HG03460 (cell line): ENCODE results near the gene TTC22.

ENCODE experiments used
- ATAC-seq: cut with Tn5 transposase; IDR thresholded peaks from one replicate; pipeline ENCODE4 v1.9.1; 2021; ENCODE audit not compliant: unreplicated experiment

The TTC22 gene

GRCh38 chr1:54835131-54835898 lies 34.2 kb upstream of the TTC22 start:
- no peak for ATAC-seq

DNA sequence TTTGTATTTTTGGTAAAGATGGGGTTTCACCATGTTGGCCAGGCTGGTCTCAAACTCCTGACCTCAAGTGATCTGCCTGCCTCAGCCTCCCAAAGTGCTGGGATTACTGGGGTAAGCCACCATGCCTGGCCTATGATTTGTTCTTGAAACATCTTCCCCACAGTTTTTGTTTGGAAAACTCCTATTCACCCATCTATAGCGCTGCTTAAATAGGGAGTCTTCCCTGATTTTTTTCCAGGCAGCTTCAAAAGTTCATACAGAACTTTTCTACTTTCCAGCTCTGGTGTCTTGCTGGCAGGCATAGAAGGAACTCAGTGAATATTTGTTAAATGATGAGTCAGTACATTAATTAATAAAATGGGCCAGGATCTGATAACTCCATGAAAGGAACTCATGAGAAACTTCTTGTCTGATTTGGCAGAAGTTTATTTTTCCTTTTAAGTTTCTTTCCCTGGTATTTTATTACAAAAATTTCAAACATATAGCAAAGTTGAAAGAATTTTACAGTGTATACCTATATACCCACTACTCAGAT lies 33.0 kb upstream of the TTC22 start:
- no peak for ATAC-seq

GRCh38 chr1:54833121-54833520 lies 32.0 kb upstream of the TTC22 start:
- ATAC-seq = no peak

GRCh38 chr1:54826226-54826816 lies 25.2 kb upstream of the TTC22 start:
- no peak for ATAC-seq

DNA sequence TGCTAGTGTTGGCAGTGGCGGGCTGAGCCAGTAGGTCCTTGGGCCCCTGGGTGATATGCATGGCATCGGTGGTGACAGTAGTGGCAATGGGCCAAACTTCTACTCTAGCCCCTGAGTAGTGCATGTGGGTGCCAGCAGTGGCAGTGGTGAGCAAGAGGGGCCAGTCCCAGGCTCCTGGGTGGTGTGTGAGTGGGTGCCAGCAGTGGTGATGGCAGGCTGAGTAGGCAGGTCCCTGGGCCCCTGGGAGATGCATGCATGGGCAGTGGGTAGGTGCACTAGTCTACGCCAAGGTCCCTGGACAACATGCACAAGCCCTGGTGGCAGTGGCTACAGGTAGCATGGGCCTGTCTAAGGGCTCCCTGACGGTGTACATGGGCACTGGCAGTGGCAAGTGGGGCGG lies 24.6 kb upstream of the TTC22 start:
- ATAC-seq = no peak

DNA sequence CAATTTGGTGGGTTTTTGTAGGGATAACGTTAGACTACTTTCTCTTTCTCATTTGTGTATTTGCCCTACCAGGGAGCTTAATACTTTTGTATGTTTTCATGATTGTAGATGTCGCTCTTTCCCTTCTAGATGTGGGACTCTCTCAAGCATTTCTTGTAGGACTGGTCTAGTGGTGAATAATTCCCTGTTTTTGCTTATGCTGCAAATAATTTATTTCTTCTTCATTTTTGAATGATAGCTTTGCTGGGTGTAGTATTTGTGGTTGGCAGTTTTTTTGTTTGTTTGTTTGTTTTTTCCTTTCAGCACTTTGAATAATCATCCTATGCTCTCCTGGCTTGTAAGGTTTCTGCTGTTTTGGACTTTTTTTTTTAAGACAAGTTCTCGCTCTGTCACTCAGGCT lies 22.5 kb upstream of the TTC22 start:
- ATAC-seq = no peak

GRCh38 chr1:54819733-54820132 lies 18.6 kb upstream of the TTC22 start:
- ATAC-seq = no peak

DNA sequence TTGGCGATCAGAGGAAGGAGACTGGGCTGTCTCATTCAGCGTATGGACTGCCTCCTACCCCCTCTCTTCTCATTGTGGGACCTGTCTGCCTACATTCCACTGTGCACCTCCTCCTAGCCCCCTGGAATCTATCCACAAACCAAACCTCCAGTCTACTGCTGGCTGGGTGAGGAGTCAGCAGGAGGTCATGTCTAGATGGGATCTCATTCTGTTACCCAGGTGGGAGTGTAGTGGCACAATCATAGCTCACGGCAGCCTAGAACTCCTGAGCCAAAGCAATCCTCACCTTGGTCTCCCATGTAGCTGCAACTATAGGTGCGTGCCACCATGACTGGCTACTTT lies 18.0 kb upstream of the TTC22 start:
- no peak for ATAC-seq

DNA sequence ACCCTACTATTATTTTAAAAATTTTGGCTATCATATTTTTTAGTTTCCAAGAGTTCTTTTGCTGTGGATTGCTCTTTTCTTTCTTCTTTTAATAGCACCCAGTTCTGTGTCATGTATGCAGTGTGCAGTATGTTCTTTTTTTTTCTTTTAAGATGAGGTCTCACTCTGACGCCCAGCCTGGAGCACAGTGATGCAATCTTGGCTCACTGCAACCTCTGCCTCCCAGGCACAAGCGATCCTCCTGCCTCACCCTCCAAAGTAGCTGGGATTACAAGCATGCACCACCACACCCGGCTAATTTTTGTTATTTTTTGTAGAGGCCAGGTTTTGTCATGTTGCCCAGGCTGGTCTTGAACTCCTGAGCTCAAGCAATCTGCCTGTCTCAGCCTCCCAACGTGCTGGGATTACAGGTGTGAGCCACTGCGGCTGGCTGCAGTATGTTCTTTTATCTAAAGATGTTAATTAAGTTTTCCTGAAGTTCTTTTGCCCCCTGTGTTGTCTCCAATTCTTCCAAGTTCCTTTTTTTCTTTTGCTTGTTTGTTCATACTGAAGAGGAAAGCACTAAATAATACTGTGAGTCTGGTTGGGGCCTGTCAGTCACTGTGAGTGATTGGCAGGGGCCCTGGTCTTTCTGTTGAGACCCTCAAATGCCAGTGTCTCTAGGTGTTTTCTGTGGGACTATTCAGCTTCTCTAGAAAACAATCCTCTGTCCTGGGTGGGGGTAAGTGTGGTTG lies 17.5 kb upstream of the TTC22 start:
- ATAC-seq = no peak

- no peak for ATAC-seq
Measured at GRCh38 chr1:54816951-54817350, 15.8 kb upstream of the TTC22 start.

GRCh38 chr1:54816130-54816529 lies 15.0 kb upstream of the TTC22 start:
- no peak for ATAC-seq

- no peak for ATAC-seq
Measured at GRCh38 chr1:54815086-54815876, 14.2 kb upstream of the TTC22 start.

- no peak for ATAC-seq
Measured at GRCh38 chr1:54814571-54814970, 13.4 kb upstream of the TTC22 start.

GRCh38 chr1:54814126-54814498 lies 13.0 kb upstream of the TTC22 start:
- ATAC-seq = no peak

GRCh38 chr1:54813485-54814125 lies 12.5 kb upstream of the TTC22 start:
- no peak for ATAC-seq

GRCh38 chr1:54812801-54813484 lies 11.8 kb upstream of the TTC22 start:
- no peak for ATAC-seq

DNA sequence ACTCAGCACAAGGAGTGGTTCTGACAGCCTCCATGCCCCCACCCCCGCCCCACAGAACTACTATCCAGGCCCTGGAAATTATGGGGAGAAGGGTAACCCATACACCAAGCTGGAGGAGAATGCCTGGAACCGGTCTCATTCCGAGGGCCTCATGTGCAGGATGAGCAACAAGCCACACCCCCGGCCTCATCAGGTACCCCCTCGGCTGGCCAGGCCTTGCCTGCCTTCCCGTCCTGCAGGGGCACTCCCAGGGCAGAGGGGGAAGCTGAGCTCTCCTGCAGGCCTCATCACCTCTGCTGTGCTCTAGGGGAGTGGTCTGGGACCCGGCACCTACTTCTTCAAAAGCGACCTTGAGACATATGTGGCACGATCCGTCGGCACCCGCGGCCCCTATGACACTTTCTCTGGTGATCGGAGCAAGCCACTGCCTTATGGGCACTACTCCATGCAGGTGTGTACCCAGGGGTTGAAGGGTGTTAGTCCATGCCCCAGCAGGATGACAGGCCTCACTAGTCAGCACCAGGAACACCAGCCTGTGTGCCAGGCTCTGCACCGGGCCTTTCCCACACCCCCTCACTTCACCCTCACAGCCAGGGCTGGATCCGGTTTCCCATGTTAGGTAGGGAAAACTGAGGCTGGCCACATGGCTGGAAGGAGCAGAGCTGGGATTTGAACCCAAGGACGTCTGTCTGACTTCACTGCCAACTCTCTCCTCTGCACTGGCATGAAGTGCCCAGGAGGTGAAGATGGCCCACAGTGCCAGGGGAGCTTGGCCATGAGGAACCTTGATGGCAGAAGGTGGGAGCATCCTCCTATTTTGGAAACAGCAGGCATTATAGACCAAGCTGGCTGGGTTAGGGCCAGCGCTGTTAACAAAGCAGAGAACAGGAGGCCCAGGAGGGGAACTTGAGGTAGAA lies 10.9 kb upstream of the TTC22 start:
- no peak for ATAC-seq

DNA sequence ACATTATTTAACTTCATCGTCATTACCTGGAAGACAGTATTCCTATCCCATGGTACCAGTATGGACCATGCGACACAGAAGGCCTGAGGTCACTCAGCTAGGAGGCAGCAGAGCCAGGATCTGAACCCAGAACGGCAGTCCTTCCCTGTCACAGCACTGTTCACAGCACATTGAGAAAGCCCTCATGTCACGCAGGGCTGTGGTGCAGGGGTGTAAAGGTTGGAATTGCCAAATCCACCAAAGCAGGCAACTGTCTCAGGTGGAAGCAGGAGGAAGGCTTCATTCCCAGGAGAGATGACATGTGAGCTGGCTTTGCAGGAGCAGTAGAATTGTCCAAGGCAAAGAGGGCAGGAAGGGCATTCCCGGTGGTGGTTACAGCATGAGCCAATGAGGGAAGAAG lies 9.9 kb upstream of the TTC22 start:
- no peak for ATAC-seq
